ENCODE measurements around the gene GULP1.

DNA sequence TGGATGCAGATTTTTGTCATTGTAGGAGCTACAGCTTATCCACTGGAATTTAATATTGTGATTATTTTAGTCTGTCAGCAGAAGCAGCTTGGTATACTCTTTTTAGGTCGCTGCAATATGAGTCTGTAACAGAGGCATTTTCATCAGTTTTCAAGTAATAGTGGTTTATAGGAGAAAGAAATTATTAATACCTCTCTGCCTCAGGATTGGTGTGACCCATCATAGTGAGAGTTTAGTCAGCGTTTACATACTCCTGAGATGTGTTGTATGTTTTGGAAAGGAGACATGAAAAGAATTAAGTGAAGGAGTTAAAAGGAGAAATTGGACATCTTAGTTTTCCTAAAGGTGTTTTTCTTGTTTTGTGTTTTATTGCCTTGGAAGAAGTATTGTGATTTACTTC lies 189.8 kb downstream of the GULP1 start:
- no peak for TF ChIP-seq JUN (CRISPR knock-in tag; IDR thresholded peaks at IDR 0.05)
- TF ChIP-seq ZMAT4 (CRISPR knock-in tag; IDR thresholded peaks at IDR 0.05): no peak
- TF ChIP-seq, protein P1, sequence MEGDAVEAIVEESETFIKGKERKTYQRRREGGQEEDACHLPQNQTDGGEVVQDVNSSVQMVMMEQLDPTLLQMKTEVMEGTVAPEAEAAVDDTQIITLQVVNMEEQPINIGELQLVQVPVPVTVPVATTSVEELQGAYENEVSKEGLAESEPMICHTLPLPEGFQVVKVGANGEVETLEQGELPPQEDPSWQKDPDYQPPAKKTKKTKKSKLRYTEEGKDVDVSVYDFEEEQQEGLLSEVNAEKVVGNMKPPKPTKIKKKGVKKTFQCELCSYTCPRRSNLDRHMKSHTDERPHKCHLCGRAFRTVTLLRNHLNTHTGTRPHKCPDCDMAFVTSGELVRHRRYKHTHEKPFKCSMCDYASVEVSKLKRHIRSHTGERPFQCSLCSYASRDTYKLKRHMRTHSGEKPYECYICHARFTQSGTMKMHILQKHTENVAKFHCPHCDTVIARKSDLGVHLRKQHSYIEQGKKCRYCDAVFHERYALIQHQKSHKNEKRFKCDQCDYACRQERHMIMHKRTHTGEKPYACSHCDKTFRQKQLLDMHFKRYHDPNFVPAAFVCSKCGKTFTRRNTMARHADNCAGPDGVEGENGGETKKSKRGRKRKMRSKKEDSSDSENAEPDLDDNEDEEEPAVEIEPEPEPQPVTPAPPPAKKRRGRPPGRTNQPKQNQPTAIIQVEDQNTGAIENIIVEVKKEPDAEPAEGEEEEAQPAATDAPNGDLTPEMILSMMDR (IDR thresholded peaks at IDR 0.05): no peak
- no peak for TF ChIP-seq FOXK1 (CRISPR knock-in tag; IDR thresholded peaks at IDR 0.05)

Measured in WTC11 (cell line).